WERI-Rb-1 (cell line): ENCODE results near the gene CCND1.

Source experiments
- DNase-seq: peaks from one replicate; pipeline ENCODE4 v3.0.0-alpha.2; 2020
- H3K27ac ChIP-seq: fragments of 250-450 bp; sonication (Bioruptor Pico); 2 replicates; pipeline ENCODE4 v1.5.1; 2020; ENCODE audit warnings: mild to moderate bottlenecking, moderate library complexity
- H3K27me3 ChIP-seq: fragments of 250-450 bp; sonication (Bioruptor Pico); 2 replicates; pipeline ENCODE4 v1.5.1; 2021; ENCODE audit warnings: mild to moderate bottlenecking, low read depth, moderate library complexity; ENCODE audit not compliant: insufficient read depth, severe bottlenecking
- H3K36me3 ChIP-seq: fragments of 250-450 bp; sonication (Bioruptor Pico); 2 replicates; pipeline ENCODE4 v1.5.1; 2020; ENCODE audit warnings: mild to moderate bottlenecking, moderate library complexity
- H3K4me3 ChIP-seq: 2 replicates; pipeline ENCODE4 v1.5.1; 2011; ENCODE audit warnings: low read depth, mild to moderate bottlenecking, control low read depth, low read length
- H3K9me3 ChIP-seq: fragments of 250-450 bp; sonication (Bioruptor Pico); 2 replicates; pipeline ENCODE4 v1.5.1; 2021; ENCODE audit warnings: mild to moderate bottlenecking, moderate library complexity; ENCODE audit not compliant: severe bottlenecking
- TF ChIP-seq, protein P1 (sequence below): IDR thresholded peaks from 2 replicates; pipeline ENCODE4 v1.5.1; 2011; ENCODE audit warnings: low read depth, mild to moderate bottlenecking, control low read depth, inconsistent platforms, low read length

CCND1 gene

DNA sequence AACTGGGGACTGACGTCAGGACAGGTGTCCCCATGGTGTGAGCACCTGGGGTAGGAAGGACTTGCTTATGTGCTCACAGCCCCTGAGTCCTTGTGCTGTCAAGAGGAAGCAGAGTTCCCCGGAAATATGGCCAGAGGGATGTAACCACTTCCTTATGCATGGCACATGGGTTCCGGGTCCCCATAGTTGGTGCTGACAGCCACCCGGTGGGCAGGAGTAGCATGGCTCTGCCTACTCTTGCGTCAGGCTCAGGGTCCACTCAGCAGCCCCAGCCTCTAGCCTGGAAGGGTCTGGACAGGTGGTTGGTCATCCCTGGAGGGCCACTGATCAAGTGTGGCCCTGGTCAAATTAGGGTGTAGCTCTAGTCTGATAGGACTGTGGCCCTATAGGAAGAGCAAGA is 42.8 kb upstream of the CCND1 start:
- DNase-seq, result no peak
- Histone ChIP-seq H3K9me3 (peaks cover 12% of the 10 kb centered on the region), H3K36me3 (no peaks in the 10 kb centered on the region), H3K4me3 (no peak overlapping the region), H3K27ac (no peak overlapping the region), H3K27me3 (peaks cover 56% of the 10 kb centered on the region)
- TF ChIP-seq, protein P1, sequence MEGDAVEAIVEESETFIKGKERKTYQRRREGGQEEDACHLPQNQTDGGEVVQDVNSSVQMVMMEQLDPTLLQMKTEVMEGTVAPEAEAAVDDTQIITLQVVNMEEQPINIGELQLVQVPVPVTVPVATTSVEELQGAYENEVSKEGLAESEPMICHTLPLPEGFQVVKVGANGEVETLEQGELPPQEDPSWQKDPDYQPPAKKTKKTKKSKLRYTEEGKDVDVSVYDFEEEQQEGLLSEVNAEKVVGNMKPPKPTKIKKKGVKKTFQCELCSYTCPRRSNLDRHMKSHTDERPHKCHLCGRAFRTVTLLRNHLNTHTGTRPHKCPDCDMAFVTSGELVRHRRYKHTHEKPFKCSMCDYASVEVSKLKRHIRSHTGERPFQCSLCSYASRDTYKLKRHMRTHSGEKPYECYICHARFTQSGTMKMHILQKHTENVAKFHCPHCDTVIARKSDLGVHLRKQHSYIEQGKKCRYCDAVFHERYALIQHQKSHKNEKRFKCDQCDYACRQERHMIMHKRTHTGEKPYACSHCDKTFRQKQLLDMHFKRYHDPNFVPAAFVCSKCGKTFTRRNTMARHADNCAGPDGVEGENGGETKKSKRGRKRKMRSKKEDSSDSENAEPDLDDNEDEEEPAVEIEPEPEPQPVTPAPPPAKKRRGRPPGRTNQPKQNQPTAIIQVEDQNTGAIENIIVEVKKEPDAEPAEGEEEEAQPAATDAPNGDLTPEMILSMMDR, result peak; percentile 39

DNA sequence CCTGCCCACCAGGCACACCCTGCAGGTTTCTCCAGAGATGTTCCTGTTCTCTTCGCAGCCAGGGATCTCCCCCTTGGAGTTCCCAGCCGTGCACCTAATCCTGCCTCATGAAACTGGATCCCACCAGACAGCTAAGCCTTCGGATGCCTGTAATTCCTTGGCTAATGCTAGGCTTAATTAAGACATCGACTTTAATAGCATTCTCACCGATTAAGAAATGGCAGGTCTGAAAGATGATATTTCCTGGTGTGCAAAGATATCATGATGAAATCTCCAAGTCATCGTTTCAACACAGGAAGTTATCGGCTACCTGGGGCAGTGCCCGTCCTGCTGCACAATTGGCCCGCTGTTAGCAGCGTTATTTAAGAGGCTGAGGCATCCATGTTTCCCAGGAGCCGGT is 41.5 kb upstream of the CCND1 start:
- no peaks in the 10 kb centered on the region for H3K36me3 ChIP-seq
- peak; percentile 71 for DNase-seq
- TF ChIP-seq, protein P1, result no peak

DNA sequence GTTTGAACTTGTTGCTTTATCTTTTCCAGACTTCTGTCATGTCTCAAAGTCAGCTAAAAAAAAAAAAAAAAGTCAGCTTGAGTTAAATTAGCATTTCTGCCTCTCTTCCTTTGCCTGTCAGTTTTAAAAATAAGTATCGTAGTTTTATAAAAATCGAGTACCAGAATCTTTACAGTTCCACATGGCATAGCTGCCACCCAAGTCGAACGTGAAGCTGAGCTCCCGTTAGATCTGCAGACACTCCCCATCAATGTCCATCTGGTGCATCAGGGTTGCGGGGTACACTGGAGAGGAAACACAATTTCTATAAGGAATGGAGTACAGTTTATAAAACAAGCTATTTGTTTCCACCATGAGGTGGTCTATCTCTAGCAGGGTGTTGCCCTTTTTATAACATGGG is 41.0 kb upstream of the CCND1 start:
- no peak for DNase-seq
- Histone ChIP-seq H3K9me3 (peaks cover 10% of the 10 kb centered on the region), H3K27ac (no peak overlapping the region), H3K27me3 (peaks cover 75% of the 10 kb centered on the region), H3K4me3 (no peak overlapping the region), H3K36me3 (no peaks in the 10 kb centered on the region)
- TF ChIP-seq, protein P1, result no peak

More for the DNA sequence above, 41.5 kb upstream of the CCND1 start:
- Histone ChIP-seq H3K9me3 (peaks cover 10% of the 10 kb centered on the region), H3K4me3 (no peak overlapping the region), H3K27ac (no peak overlapping the region), H3K27me3 (peaks cover 70% of the 10 kb centered on the region)

DNA sequence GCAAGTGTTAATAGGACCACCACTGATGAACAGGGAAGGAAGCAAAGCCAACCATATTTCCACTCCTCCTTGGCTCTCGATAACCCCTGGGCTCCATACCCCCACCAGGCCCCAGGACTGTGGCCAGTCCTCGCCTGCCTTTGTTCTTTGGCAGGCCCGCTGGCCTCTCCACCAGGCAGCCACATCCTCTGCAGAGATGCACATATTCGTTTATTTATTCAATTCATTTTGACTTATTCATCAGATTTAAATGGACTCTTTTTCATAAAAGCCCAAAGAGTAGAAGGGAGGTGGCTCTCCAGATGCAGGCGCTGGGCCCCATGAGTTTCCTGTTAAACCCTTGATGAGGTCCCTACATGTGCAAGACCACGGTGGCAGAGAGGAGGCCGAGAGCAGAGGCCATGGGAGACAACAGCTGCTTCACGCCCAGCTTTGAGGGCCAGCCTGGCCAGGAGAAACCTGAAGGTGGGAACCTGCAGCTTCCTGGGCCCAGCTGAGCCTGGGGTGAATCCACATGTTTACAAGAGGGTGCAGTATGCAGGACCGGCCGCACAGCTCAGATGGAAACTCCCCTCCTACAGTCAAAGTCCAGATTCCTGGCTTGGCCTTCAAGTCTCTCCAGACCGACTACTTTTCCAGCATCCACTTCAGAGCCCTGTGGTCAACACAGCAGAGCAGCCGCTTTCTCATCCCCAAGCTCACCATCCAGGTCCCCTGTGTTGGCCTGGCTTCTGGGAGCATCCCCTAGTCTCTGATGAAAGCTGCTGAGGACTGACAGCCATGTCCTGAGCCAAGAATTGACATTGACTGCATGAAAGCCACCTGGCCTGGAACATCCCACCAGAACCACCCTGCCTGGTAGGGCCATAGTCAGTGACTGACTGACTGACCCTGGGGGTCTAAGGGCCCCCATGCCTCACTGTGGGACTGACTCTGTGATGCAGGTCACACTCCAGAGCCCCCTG is 39.7 kb upstream of the CCND1 start:
- peaks cover 84% of the 10 kb centered on the region for H3K27me3 ChIP-seq
- DNase-seq, result no peak
- H3K36me3 ChIP-seq, result no peaks in the 10 kb centered on the region
- TF ChIP-seq, protein P1, result no peak
- H3K9me3 ChIP-seq, result peaks cover 10% of the 10 kb centered on the region
- H3K27ac ChIP-seq, result no peak overlapping the region
- no peak overlapping the region for H3K4me3 ChIP-seq

DNA sequence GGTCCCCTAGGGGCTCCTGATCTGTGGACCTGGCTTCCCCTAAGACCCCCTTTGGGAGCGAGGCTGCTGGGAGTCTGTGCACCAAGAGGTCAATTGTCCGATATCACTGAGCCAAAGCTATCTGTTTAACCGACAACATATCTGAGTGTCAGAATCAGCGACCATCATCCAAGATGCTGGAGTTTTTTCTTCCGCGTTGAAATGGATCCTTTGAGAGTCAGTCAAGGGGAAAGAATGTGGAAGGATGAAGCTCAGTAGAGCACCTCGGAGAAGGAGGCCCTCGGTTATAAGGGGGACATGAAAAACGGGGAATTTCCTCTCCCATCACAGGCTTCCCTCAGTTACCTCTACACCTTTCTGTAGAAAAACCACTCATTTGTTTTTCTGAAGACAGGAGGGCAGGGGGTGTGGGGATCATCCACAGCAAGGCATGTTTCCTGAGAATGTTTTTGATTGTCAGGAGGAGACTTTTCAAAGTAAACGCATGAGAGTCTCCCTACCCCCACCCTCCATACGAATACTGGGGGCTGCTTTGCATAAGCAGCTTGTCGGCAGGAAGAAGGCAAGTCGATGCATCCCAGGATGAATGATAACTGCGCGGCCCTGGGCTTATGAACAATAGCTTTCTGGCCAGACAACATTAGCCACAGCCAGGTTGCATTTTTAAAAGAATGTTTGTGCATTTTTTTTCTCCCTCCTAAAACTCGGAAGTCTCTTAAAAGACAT is 37.7 kb upstream of the CCND1 start:
- H3K27me3 ChIP-seq, result peaks cover 92% of the 10 kb centered on the region
- peaks cover 10% of the 10 kb centered on the region for H3K9me3 ChIP-seq
- TF ChIP-seq, protein P1, result no peak
- no peak overlapping the region for H3K27ac ChIP-seq
- no peak overlapping the region for H3K4me3 ChIP-seq
- DNase-seq, result no peak
- H3K36me3 ChIP-seq, result no peaks in the 10 kb centered on the region
